DOHH2 (cell line): ENCODE results near the gene RPF1.

Experiments
- H3F3A ChIP-seq: fragments of 200-600 bp; sonication (generic), shearing (Covaris generic); 2 replicates; pipeline ENCODE4 v1.6.0; 2016; ENCODE audit warnings: antibody characterized with exemption, mild to moderate bottlenecking; ENCODE audit not compliant: control insufficient read depth, insufficient read depth
- H3K27ac ChIP-seq: fragments of 200-600 bp; sonication (generic); 2 replicates; pipeline ENCODE4 v1.5.1; 2014; ENCODE audit warnings: low read depth, mild to moderate bottlenecking, low read length, moderate library complexity
- H3K27me3 ChIP-seq: fragments of 200-600 bp; sonication (generic); 2 replicates; pipeline ENCODE4 v1.6.1; 2014; ENCODE audit warnings: mild to moderate bottlenecking, low read length, mixed read lengths; ENCODE audit not compliant: control insufficient read depth
- H3K36me3 ChIP-seq: fragments of 200-600 bp; sonication (generic); 2 replicates; pipeline ENCODE4 v1.6.1; 2014; ENCODE audit warnings: mild to moderate bottlenecking, low read length, moderate library complexity, mixed read lengths; ENCODE audit not compliant: control insufficient read depth
- H3K4me1 ChIP-seq: fragments of 200-600 bp; sonication (generic); 2 replicates; pipeline ENCODE4 v1.6.1; 2014; ENCODE audit warnings: mild to moderate bottlenecking, low read length, mixed read lengths; ENCODE audit not compliant: control insufficient read depth
- H3K4me2 ChIP-seq: fragments of 200-600 bp; sonication (generic); 2 replicates; pipeline ENCODE4 v1.6.0; 2014; ENCODE audit warnings: mild to moderate bottlenecking, low read length, moderate library complexity
- H3K4me3 ChIP-seq: fragments of 200-600 bp; sonication (generic); 2 replicates; pipeline ENCODE4 v1.5.1; 2014; ENCODE audit warnings: mild to moderate bottlenecking, low read length, mixed read lengths
- H3K79me2 ChIP-seq: fragments of 200-600 bp; sonication (generic); 2 replicates; pipeline ENCODE4 v1.6.1; 2014; ENCODE audit warnings: mild to moderate bottlenecking, low read length, mixed read lengths; ENCODE audit not compliant: control insufficient read depth
- H3K9me2 ChIP-seq: fragments of 200-600 bp; sonication (generic); replicated peaks from 2 replicates; pipeline ENCODE4 v1.6.1; 2014; ENCODE audit warnings: mild to moderate bottlenecking, low read length, mixed read lengths; ENCODE audit not compliant: control insufficient read depth
- H3K9me3 ChIP-seq: fragments of 200-600 bp; sonication (generic); 2 replicates; pipeline ENCODE4 v1.6.1; 2014; ENCODE audit warnings: antibody characterized with exemption, low read length, mixed read lengths; ENCODE audit not compliant: control insufficient read depth, insufficient read depth
- H4K20me1 ChIP-seq: fragments of 200-600 bp; sonication (generic); 2 replicates; pipeline ENCODE4 v1.6.0; 2014; ENCODE audit warnings: low read depth, mild to moderate bottlenecking, antibody characterized with exemption, low read length, moderate library complexity; ENCODE audit not compliant: control insufficient read depth, insufficient read depth
- EZH2phosphoT487 ChIP-seq: fragments of 200-600 bp; sonication (generic); IDR thresholded peaks from 2 replicates; pipeline ENCODE4 v1.6.1; 2017; ENCODE audit warnings: borderline replicate concordance, mild to moderate bottlenecking, antibody characterized with exemption, low read length, moderate library complexity, mixed read lengths
- TF ChIP-seq, protein P1 (sequence below): fragments of 200-600 bp; sonication (generic); IDR thresholded peaks from one replicate; pipeline ENCODE4 v1.5.1; 2014; ENCODE audit warnings: antibody characterized with exemption, mild to moderate bottlenecking, low read depth, low read length; ENCODE audit not compliant: poor library complexity, severe bottlenecking

The RPF1 gene

DNA sequence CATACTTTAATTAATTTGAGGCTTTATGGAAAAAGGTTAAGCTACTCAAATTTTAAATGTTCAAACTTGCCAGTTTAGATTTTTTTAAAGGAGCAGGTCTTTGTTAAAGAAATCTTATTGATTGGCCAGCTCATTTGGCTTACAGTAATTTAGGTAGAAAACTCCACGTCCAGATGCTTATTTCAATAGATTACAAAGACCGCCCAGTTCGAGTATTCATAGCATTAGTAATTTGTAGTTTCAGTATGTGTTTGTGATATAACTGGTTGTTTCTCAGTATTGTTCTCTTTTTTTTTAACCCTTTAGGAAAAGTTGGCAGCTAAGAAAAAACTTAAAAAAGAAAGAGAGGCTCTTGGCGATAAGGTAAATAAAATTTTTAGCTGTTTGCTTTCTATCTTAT, 1.6 kb downstream of the RPF1 start:
- Histone ChIP-seq H3K27me3 (no peaks in the 10 kb centered on the region), H3K9me2 (no peaks in the 10 kb centered on the region), H3K4me3 (peak overlapping the region; percentile 92), H3F3A (no peaks in the 10 kb centered on the region), H3K4me1 (peaks cover 26% of the 10 kb centered on the region), H3K9me3 (peaks cover 8% of the 10 kb centered on the region), H3K79me2 (peaks cover 64% of the 10 kb centered on the region), H4K20me1 (no peaks in the 10 kb centered on the region), H3K4me2 (peak overlapping the region; percentile 79), H3K36me3 (peaks cover 57% of the 10 kb centered on the region), H3K27ac (no peak overlapping the region)
- TF ChIP-seq, protein P1, sequence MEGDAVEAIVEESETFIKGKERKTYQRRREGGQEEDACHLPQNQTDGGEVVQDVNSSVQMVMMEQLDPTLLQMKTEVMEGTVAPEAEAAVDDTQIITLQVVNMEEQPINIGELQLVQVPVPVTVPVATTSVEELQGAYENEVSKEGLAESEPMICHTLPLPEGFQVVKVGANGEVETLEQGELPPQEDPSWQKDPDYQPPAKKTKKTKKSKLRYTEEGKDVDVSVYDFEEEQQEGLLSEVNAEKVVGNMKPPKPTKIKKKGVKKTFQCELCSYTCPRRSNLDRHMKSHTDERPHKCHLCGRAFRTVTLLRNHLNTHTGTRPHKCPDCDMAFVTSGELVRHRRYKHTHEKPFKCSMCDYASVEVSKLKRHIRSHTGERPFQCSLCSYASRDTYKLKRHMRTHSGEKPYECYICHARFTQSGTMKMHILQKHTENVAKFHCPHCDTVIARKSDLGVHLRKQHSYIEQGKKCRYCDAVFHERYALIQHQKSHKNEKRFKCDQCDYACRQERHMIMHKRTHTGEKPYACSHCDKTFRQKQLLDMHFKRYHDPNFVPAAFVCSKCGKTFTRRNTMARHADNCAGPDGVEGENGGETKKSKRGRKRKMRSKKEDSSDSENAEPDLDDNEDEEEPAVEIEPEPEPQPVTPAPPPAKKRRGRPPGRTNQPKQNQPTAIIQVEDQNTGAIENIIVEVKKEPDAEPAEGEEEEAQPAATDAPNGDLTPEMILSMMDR, result no peak
- TF ChIP-seq EZH2phosphoT487, result no peak

DNA sequence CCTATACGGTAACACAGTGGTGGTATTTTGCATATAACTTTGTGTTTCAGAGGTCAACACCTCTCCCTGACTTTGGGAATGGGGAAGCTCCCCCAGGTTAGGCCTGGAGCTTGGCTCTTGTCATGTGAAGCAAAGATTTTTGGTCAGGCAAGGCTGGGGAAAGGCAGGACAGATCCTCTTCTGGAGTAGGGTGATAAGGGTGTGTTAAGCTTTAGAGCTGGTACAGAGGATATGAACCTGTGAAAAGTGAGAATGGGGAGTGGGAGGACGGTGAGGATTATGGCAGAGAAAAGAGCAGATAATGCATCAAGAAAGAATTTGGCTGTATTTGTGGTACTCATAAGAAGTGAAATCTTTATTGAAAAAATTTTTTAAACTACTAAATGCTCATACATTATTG, 2.3 kb downstream of the RPF1 start:
- H4K20me1 ChIP-seq, result no peaks in the 10 kb centered on the region
- no peak overlapping the region for H3K27ac ChIP-seq
- no peaks in the 10 kb centered on the region for H3F3A ChIP-seq
- peak overlapping the region; percentile 79 for H3K4me2 ChIP-seq
- H3K4me1 ChIP-seq, result peaks cover 26% of the 10 kb centered on the region
- H3K27me3 ChIP-seq, result no peaks in the 10 kb centered on the region
- no peak for TF ChIP-seq EZH2phosphoT487
- TF ChIP-seq, protein P1, result no peak
- H3K79me2 ChIP-seq, result peaks cover 70% of the 10 kb centered on the region
- peaks cover 8% of the 10 kb centered on the region for H3K9me3 ChIP-seq
- peaks cover 62% of the 10 kb centered on the region for H3K36me3 ChIP-seq
- peak overlapping the region; percentile 31; the same call in 1 of the 2 replicates for H3K4me3 ChIP-seq
- no peaks in the 10 kb centered on the region for H3K9me2 ChIP-seq

DNA sequence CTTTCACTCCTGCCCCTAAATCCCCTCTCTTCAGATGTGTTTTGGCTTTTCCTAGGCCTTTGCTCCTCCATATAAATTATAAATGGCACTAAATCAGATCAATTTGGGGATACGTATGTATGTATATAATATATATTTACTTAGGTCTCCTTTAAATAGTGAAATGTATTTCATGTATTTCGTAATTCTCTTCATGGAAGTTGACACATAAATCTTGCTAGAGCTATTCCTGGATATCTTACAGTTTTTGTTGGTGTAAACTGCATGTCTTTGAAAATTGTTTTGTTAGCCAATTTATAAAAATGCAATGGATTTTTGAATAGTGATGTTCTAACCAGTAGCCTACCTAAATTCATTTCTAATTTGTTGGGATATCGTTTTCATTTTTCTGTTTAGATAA, 9.0 kb downstream of the RPF1 start:
- Histone ChIP-seq H3F3A (no peaks in the 10 kb centered on the region), H3K27ac (no peak overlapping the region), H3K4me1 (no peaks in the 10 kb centered on the region), H3K79me2 (peaks cover 50% of the 10 kb centered on the region), H3K9me2 (no peaks in the 10 kb centered on the region), H3K27me3 (no peaks in the 10 kb centered on the region), H3K36me3 (peaks cover 74% of the 10 kb centered on the region), H3K9me3 (no peaks in the 10 kb centered on the region), H3K4me3 (no peak overlapping the region), H4K20me1 (no peaks in the 10 kb centered on the region), H3K4me2 (no peak overlapping the region)
- TF ChIP-seq, protein P1, result no peak
- no peak for TF ChIP-seq EZH2phosphoT487
